GM21786 (cell line): ENCODE measurements around the gene ALPG.
"Not testable (repeated sequence)": the region's sequence is repeated elsewhere in the genome, so short reads cannot be mapped to it uniquely, and the experiment has no call there.

Experiments used
- ATAC-seq: cut with Tn5 transposase; IDR thresholded peaks from one replicate; pipeline ENCODE4 v1.9.1; 2021; ENCODE audit not compliant: unreplicated experiment

The ALPG gene

GRCh38 chr2:232376713-232377112 lies 29.9 kb upstream of the ALPG start:
- ATAC-seq = no peak

- ATAC-seq = no peak
Observed at GRCh38 chr2:232377319-232377718, 29.3 kb upstream of the ALPG start.

- ATAC-seq = no peak
Observed at GRCh38 chr2:232377841-232378734, 28.6 kb upstream of the ALPG start.

GRCh38 chr2:232378735-232379151 lies 27.9 kb upstream of the ALPG start, which contains the start of gene ALPP:
Gene ALPP, plus strand, starts transcription at chr2:232378751. Its CDS starts 52 bp downstream, at chr2:232378803.
- not testable (repeated sequence) for ATAC-seq

GRCh38 chr2:232379610-232380590 lies 26.7 kb upstream of the ALPG start:
- not testable (repeated sequence) for ATAC-seq

GRCh38 chr2:232381204-232382031 lies 25.2 kb upstream of the ALPG start:
- ATAC-seq = not testable (repeated sequence)

GRCh38 chr2:232382331-232383225 lies 24.1 kb upstream of the ALPG start:
- no peak for ATAC-seq

GRCh38 chr2:232384466-232384865 lies 22.2 kb upstream of the ALPG start:
- ATAC-seq = no peak

- not testable (repeated sequence) for ATAC-seq
Observed at GRCh38 chr2:232385058-232385457, 21.6 kb upstream of the ALPG start.

- ATAC-seq = no peak
Observed at GRCh38 chr2:232385660-232386489, 20.8 kb upstream of the ALPG start.

GRCh38 chr2:232386490-232386739 lies 20.2 kb upstream of the ALPG start:
- no peak for ATAC-seq

GRCh38 chr2:232386740-232387450 lies 19.7 kb upstream of the ALPG start:
- no peak for ATAC-seq

GRCh38 chr2:232387451-232388171 lies 19.0 kb upstream of the ALPG start:
- ATAC-seq = no peak

- no peak for ATAC-seq
Observed at GRCh38 chr2:232388324-232388891, 18.2 kb upstream of the ALPG start.

GRCh38 chr2:232389327-232389726 lies 17.3 kb upstream of the ALPG start:
- no peak for ATAC-seq

- no peak for ATAC-seq
Observed at GRCh38 chr2:232390661-232391060, 16.0 kb upstream of the ALPG start.

- no peak for ATAC-seq
Observed at GRCh38 chr2:232393556-232393955, 13.1 kb upstream of the ALPG start.
